HG03066 (cell line): ENCODE measurements around the gene TICAM2.
A peak's percentile ranks its signal among the peaks of the same experiment; 100 is the strongest.

Experiments used
- ATAC-seq: cut with Tn5 transposase; IDR thresholded peaks from one replicate; pipeline ENCODE4 v1.9.1; 2021; ENCODE audit warnings: low read depth; ENCODE audit not compliant: unreplicated experiment

TICAM2 gene

GRCh38 chr5:115616472-115616871, 14.2 kb upstream of the TICAM2 start:
- no peak for ATAC-seq

DNA sequence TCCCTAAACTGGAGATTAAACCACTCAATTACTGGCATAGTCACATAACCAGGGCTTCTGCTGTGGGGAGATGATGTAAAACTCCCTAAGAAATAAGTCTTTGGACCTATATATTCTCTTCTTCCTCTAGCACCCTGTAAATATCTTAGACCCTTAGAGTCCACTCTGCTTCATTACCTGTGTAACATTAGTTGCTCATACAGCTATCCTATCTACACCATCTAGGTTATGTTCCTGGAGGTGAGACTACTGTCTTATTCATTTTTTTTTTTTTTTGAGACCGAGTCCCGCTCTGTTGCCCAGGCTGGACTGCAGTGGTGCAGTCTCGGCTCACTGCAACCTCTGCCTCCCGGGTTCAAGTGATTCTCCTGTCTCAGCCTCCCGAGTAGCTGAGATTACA, 9.6 kb upstream of the TICAM2 start:
- no peak for ATAC-seq

- ATAC-seq, result no peak
Measured at GRCh38 chr5:115607935-115608334, 5.7 kb upstream of the TICAM2 start.

- no peak for ATAC-seq
Measured at GRCh38 chr5:115605436-115605835, 3.2 kb upstream of the TICAM2 start.

- peak; percentile 3 for ATAC-seq
Measured at GRCh38 chr5:115602591-115603125, 379 bp upstream of the TICAM2 start.

- no peak for ATAC-seq
Measured at GRCh38 chr5:115600766-115601165, 1.5 kb downstream of the TICAM2 start.

DNA sequence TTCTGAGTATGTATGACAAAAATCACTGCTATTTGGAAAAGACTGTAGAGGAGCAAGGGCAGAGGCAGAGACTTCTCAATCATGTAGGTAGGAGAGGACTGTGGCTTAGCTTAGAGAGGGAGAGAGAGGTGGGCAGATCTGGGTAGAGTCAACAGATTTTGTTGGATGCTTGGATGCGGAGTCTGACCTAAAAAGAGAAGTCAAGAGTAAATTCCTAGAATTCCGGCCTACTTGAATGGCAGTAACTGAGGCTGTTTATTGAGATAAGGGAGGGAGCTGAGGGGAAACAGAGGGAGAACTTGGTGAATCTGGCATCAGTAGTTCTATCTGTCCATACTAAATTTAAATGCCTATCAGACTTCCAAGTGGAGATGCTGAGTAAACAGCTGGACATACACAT, 2.4 kb downstream of the TICAM2 start:
- ATAC-seq, result no peak

GRCh38 chr5:115599502-115599901, 2.8 kb downstream of the TICAM2 start:
- peak; percentile 28 for ATAC-seq

DNA sequence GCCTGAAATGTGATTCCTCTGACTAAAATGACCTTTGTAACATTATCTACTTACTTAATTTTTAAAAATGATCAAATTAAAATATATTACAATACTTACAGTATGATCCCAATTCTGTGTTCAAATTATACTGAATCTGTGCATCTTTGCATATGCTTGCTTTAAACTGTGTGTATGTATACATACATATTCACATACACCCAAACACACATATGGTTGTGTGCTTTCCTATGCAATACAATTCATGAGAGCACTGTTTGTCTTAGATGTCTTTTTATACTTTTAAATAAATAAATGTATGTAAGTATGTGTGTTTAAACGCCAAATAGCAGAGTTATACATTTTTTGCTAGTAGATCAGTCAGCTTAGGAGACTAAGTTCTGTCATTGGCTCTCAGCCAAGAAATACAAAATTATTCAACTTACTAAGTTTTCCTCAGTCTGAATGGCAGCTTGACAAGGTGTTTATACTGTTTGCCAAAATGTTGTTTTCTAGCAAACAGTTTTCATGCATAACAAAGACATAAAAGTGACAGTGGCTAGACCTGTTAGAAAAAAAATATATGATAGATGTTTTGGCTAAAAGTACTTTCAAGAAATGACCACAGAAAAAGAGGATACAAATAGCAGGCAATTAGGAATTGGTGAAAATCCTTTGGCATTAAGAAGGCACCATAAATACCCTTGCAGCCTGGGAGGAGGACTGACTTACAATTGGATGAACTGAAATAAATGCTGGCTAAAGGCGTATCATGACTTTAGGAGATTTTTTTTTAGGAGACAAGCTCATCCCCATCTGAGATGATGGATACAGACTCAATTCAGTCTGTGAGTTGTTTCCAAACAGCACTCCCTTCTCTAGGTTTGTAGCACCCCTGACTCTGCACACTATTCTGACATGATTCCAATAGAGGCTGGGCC, 7.9 kb downstream of the TICAM2 start:
- ATAC-seq, result no peak

- no peak for ATAC-seq
Measured at GRCh38 chr5:115589043-115589442, 13.2 kb downstream of the TICAM2 start.

GRCh38 chr5:115588640-115589039, 13.6 kb downstream of the TICAM2 start:
- ATAC-seq, result no peak

- ATAC-seq, result no peak
Measured at GRCh38 chr5:115586525-115587146, 15.6 kb downstream of the TICAM2 start.

DNA sequence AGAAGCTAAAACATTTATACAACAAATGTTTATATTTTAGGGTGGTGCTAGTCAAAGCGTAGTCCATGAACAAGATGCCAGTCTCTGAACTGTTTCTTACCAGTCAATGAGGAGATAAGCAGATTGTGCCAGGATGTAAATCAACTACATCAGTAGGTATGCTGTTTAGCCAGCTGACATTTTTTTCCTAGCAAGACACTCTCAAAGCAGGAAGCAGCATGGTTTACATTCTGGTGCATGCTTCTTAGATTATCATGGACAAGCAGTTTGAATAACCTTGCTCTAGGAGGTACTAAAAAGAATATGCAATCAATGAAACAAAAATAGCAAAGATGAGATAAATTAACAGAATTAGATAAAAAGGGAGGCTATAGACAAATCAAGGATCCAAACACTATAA, 17.0 kb downstream of the TICAM2 start:
- ATAC-seq, result no peak

DNA sequence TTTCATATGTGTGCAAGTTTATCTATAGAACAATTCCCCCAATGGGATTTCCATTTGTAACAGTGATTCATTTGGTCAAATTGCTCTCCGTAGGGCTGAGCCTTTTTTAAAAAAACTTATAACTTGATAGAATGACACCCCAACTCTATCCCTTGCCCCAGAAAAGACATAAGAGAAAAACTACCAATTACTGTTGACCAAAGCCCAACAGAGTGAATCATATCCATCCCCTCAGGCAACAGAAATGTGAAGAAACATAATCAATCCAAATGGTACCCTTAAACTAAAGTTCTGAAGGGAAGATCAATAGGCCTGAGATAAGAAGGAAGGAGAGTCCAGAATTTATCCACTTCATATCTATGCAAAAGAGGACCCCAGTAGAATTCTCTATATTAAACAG, 17.8 kb downstream of the TICAM2 start:
- ATAC-seq, result no peak

DNA sequence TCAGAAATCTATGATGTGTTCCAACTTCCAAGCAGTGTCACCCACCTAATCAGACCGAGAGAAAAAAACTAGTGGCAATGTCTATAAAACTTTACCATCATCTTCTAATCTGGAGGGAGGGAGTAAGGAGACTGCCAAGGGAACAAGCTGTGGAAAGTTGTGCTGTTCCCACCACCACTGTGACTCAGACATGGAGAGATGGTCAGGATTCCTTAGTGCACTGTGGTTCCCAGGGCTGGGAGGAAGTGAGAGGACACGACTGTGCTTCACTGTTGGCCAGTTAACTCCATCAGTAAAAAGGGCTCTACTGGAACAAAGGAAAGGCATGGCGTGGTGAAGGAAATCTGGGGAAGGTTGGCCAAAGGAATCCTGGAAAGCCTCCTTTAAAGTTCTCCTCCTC, 18.8 kb downstream of the TICAM2 start:
- no peak for ATAC-seq

- no peak for ATAC-seq
Measured at GRCh38 chr5:115580941-115581340, 21.3 kb downstream of the TICAM2 start.

GRCh38 chr5:115579747-115580173, 22.5 kb downstream of the TICAM2 start:
- ATAC-seq, result peak; percentile 60

- ATAC-seq, result no peak
Measured at GRCh38 chr5:115579216-115579615, 23.1 kb downstream of the TICAM2 start.

DNA sequence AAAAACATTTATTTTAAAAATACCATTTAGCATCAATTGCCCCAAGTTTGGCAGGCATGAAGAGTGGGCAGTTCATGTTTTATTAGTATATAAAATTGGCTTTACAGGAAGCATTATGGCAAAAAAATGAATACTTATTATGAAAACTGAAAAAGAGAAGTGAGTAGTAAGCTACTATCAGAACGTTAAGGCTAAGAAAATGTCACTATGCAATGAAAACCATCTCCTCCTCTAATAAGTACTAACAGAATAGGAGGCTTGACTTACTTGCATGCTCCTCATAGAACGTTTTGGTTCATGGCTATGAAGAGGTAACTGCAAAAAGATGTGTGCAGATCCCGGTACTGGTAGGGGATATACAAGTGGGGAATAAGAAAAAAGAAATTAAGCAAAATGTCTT, 23.6 kb downstream of the TICAM2 start:
- ATAC-seq, result peak; percentile 68

GRCh38 chr5:115577741-115578140, 24.5 kb downstream of the TICAM2 start:
- ATAC-seq, result no peak

GRCh38 chr5:115577329-115577728, 24.9 kb downstream of the TICAM2 start:
- ATAC-seq, result no peak
